HPDE6-E6E7 (cell line): Measurements from ENCODE around the gene CACNB1.

Source experiments
- DNase-seq: peaks from one replicate; pipeline ENCODE4 v3.0.0; 2011; ENCODE audit warnings: missing footprints; ENCODE audit errors: extremely low spot score

Gene CACNB1

DNA sequence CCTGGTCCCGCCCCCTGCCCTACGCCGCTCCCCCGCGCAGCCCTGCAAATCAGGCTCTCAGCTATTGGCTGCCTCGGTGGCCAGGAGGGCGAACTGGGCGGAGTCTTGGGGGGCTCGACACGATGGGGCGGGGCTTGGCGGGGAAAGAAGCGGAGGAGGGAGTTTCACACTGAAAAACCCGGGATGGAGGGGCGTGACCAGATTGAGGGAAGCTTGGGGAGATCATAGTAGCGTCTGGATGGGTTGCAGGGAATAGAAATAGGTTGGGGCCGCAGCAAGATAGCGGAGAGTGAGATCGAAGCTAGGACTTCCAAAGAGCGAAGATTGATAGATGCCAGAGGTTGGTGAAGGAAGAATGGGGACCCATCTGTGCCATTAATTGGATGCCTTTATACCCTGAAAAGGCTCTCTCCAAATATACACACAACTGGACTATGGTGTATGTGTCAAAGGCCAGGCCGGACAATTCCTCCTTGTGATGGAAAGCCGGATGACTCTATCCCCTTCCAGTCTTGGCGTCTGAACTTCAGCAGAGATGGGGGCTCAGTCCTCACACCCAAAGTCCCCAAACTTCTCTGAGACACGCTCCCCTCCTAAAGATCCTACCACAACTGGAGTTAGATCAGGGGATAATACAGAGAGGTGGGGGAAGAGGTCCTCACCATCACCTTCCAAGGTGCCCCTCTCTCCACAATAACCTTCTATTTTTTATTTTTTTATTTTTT lies 28.7 kb upstream of the CACNB1 start:
- DNase-seq, result no peak

DNA sequence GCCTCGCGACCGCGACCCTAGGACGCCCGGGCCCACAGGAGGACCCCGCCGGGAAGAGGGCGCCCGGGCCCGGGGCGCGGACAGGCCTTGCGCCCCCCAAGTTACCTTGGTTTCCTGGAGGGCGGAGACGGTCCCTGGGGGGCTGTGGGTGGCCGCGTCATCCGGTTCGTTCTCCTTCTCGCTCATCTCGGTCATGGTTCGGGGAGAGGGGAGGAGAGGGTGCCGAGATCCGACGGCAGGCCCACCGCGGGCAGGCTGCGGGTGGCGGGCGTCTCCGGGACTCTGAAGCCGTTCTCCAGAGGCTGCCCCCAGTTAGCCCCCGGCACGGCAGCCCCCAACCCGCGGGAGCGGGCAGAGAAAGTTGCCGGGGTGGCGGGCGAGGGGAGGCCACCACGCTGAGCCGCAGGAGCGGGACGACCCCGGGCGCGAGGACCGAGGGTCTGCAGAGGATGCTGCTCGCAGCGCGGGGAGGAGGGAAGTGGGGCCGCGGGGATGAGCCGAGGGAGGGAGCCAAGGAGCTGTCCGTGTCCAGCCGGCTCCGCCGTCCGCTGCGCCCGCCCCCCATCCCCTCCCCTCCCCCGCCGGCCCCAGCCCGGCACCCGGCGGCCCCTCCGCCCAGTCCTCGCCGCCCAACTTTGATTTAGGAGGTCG lies 28.0 kb upstream of the CACNB1 start, which contains the start of gene STAC2:
TSS of gene STAC2 (minus strand) at position 638 of the 651 bp plus-strand sequence. CDS start at position 195, 443 bp downstream.
- DNase-seq, result no peak

DNA sequence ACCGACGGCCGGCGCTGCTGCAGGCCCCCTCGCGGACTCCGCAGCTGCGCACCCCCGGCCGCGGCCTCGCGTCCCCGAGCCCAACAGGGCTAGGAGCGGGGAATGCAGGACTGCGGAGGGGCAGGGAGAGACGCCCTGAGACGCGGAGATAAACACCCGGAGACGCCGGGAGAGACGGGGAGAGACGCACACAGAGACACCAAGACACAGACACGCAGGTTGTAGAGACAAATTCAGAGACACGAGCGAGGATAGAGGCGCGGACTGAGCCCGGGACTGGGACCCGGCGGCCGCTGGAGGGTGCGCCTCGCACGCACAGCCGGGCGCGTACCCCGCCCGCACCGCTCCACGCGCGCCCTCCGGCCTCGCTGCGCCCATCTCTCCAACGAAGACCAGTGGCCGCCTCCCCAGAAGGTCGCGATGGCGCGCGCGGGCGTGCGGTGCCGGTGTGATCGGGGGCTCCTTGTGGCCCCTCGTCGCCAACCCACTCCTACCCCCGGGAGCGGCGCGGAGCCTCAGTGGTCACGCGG lies 27.4 kb upstream of the CACNB1 start:
- DNase-seq, result no peak

DNA sequence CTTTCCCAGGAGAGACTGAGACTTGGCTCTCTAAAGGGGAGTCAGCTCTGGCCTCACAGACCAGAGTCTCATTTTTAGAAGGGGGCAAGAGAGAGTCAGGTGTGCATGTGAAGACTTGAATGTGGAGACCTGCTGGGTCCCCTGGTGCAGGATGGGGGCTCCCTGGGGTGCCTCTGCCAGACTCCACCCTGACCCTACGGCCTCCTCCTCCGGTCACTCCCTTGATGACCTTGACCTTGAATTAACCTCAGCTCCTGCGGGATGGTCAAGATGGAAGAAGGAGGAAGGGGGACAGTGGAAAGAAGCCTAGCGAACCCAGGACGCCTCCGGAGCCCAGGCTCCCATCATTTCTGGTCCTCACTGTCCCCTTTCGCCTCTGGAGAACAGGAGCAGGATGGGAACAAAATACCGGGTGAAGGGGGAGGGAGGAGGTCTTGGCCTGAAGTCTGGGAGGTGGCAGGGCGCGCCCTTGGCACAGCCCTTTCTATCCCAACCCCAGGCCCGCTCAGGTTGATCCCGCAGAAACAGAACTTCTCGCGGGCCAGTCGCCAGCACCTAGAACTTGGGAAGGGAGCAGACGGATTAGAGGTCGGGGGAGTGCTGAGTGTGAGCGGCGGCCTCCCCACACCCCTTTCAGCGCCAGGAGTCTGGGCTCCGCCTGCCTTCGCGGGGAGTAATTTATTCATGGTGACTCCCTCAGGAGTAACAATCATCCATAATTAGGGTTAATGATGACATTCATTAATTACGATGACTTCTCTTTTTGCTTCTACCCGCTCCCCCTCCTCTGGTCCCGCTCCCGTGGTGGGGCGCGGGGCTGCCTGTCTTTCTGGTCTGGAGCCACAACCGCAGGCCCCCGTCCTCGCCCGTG lies 26.7 kb upstream of the CACNB1 start:
- no peak for DNase-seq

DNA sequence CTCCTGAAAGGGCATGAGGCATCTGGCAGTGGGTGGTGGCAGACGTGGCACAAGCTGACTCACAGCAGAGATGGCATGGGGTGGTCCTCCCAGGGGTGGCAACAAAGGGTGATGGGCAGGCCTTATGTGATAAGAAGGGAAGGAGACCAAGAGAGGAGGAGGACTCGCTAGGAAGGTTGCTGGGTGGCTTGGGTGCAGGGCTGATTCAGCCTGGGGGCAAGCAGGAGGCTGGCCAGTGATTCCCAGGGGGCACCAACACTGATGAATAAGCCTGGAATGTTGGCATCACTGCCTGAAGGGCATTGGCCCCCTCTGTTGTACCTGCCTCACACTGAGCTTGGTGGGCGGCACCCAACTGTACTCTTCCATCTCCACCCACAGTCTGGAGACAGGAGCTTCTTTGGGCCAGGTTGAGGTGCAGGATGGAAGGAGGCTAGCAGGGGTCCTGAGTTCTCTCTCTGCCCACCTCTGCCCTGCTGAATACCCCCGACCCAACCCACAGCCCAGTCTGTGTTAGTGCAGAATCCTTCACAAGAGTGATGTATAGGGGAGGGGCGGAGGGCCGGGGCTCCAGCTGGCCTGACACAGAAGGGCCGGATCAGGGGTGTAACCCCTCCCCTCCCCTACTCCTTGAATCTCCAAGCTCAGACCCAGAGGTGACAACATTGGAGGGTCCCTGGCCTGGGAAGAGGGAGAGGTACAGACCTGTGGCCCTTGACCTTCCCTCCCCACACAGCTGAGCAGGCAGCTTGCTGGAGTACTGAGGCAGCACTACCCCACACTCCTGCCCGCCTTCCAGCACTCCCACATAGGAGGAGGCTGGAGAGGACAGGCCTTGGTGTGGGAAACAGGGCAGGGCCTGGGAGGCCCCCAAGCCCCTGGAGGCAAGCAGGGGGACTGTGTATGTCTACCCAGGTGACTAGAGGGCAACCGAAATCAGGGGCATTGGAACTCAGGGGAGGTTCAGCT lies 25.7 kb upstream of the CACNB1 start:
- no peak for DNase-seq

DNA sequence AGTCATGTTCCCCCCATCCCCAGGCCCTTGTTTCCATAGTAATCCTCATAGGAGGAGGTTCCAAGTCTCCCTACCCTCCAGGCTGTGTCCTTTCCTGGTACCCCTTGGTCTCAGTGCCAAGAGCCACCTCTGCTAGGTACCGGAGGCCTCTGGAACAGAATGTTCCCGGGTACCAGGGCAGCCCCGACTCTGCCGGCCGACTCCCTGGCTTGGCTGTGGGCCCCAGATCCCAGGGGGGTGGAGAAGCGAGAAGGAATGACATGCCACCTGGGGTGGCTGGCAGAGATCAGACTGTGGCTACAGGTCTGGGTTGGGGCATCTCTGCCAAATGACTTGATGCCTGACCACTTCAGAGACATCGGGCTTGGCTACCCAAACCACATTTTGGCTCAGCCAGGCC lies 24.7 kb upstream of the CACNB1 start:
- DNase-seq, result no peak

DNA sequence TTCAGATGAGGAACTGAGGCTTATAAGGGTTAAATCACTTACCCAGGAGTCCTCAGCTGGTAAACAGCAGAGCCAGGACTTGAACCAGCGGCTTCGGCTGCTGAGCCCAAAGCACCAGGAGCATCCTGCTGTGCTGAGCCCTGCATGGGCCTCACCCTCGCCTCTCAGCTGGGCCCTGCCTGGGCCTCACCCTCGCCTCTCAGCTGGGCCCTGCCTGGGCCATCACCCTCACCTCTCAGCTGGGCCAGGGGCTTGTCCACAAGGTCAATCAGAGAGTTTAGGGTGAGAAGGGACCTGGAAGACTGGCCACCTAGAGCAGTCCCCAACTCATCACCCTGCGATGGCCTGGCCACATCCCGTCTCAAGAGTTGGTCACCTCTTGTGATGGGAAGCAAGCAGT lies 24.1 kb upstream of the CACNB1 start:
- no peak for DNase-seq

DNA sequence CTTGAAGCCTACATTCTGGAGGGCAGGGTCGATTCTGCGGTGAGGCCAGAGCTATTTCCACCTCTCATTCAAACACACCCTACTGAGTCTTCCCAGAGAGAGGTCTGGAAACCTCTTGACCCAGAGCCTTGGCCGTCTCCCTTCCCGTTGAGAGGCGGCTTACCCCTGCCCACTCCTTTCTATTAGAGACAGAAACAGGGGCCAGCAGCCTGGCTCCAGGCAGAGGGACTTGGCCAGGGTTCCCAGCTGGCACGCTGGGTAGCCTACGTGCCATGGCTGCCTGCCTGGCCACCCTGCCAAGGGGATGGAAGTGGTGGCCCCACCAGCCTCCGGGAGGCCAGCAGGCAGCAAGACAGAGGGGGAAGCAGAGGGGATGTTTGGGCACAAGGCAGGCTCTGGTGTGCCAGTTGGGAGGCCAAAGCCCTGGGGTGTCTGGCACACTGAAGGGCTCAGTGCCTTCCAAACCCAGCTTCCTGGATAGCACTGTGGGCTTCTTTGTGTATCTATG lies 22.2 kb upstream of the CACNB1 start:
- DNase-seq, result no peak

DNA sequence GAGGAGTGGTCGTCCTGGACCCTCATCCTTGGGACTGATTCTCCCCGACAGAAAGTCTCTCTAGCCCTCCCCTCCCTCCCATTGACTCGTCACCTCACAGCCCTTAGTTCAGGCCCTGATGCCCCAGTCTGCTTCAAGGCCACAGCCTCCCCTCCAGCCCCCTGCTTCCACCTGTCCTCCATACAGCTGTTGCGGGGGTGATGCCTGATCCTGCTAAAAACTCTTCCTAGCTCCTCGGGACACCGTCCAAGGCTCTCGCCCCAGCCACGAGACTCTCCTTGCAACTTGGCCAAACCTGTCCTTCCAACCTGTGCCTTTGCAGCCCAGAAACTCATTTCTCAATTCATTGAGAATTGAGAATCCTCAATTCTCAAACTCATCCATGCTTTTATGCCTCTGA lies 21.4 kb upstream of the CACNB1 start:
- no peak for DNase-seq

DNA sequence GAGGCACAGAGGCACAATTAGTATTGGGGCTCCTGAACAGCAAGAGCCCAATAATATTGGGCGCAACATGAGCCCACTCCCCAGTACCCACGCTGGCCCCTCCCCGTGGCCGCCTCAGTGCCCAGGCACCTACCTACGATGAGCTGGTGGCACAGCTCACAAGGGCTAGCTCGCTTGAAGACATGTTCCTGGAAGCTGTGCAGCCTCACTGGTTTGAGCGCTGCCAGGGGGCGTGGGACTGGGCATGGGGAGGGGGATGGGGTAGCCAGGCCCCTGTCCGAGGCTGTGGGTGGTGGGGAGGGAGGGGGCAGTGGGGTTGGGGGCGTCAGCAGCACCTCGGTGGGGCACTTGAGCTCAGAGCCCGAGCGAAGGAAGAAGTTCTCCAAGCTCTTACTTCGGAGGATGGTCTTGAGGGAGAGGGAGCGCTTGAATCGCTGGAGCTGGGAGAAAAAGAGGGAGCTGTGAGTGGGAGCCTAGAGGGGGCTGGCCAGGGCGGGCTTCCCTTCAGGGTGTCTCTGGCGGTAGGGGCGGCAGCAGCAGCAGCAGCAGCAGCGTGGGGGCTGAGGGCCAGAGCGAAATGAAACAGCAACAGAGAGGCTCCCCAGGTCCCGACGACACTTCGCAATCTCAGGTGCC lies 20.4 kb upstream of the CACNB1 start:
- no peak for DNase-seq

DNA sequence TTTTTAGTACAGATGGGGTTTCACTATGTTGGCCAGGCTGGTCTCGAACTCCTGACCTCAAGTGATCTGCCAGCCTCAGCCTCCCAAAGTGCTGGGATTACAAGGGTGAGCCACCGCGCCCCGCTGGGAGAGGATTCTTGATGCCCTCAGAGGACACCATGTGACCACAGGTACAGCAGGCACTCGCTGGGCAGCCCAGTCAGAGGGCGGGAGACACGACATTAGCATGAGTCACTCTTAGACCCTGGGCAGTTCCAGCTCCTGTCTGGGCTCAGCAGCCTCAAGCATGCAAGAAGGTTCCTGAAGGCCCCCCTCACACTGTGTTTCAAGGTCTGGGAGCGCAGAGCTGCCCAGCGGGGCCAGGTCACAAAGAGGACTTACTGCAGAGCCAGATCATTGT lies 16.4 kb upstream of the CACNB1 start:
- no peak for DNase-seq

DNA sequence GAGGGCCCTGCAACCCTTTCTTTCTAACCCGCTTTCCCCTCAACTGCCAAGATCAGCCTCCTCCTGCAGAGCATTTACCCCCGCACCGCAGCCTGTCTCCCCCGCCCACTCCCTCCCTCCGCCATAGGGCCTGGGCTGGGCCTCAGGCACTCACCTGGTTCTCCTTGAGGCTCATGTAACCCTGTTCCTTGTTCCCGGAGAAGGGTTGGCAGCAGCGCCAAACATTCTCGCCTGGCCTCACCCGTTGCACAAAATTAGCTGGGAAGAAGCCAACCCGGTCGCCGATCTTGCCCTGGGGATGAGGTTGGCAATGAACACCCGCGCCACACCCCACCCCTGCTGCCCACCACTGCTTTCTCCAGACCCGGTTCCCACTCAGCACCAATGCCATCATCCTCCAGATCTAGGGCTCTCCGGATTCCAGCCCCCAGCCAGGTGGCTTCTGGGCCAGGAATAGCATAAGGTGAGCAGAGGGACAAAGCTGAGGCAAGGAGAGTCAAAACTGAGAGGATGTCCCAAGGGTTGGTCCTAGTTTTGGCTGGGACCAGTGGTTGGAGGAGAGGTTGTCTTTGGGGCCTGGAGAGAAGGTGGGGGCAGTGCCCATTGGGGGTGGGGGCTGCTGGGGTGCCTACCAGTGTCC lies 15.5 kb upstream of the CACNB1 start:
- no peak for DNase-seq

DNA sequence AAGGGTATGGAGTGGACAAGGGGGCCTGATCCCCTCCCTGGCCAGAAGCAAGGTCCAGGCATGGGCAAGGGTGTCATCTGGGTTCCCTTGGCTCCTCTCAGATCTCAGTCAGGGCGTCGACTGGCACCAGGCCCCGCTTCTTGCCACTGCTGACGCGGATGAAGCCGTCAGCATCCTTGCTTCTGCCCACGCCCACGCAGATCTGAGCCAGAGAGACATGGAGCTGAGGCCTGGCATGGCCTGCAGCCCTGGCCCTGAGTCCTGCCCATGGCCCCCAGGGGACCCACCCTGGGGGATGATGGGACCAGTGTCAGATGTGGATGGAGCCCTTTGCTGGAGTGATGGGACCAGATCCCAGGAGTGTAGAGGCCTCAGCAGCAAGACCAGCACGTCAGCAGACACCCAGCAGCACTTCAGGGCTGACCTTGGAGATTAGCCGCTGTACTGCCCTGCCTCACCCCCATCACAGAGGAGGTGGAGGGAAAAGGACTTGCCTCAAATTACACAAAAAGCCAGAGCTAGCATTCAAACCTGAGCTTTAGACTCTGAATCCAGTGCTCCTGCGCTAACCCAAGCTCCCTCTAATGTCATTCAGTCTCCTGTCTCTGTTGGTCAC lies 14.8 kb upstream of the CACNB1 start:
- no peak for DNase-seq

DNA sequence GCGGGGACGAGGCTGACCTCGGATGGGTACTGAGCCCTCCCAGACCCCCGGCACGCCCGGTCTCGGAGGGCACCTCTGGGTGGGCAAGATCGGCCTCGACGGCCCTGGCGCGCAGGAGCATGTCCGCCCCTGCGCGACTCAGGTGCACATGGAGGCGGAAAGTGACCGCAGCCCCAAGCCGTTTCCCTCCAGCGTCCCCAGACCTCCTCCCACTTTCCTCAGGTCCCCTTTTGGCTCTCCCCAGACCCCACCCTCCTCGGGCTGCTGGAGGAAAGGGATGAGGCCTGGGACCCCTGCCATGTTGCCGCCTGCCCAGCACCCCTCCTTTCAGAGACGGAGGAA lies 12.6 kb upstream of the CACNB1 start:
- no peak for DNase-seq

DNA sequence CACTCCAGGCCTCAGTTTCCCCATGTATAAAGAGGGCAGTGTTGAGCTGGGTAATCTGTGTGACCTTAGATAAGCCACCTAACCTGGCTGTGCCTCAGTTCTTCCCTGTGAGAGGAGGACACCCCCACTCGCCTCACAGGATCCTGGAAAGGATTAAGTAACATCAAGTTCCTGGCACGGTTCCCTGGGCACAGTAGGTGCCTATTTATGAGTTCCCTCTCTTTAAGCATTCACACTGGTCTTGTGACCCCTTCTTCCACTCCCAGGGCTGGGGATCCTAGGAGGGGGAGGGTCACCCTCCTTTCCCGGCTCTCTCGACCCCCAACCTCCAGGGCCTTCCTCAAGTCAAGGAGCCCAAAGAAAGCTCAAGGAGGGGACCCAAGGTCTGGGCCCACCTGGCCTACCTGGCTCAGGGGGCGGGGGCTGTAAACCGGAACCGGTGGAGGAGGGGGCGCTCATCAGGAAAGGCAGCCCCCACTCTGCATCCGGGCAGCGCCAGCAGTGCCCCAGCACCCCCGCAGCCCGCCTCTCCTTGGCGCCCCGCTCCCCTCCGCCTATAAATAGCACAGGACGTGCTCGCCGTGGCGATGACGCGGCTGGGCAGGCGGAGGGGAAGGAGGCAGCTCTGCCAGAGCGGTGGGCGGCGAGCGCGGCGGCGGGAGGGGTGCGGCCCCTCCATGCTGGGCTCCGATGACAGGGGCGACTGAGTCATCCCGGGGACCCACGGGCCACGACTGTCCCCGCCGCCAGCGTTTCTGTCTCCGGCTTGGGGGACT lies 12.0 kb upstream of the CACNB1 start:
- DNase-seq, result no peak

DNA sequence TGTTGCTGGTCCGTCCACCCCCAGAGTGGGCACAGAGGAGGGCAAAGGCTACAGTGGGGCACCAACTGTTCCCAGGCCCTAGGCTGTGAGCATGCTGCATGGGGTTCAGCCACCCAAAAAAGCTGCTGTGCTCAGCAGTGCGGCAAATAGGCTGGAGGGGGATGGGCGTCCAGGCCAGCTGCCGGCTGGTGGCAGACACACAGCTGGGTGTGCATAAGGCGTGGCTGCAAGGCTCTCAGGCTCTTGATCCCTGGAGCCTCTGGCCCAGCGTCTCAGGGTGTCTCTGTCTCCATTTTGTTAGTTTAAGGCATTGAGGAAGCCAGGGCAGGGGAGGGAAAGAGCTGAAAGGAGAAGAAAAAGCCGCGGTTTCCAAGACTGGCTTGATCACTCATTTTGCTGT lies 11.4 kb upstream of the CACNB1 start:
- DNase-seq, result no peak

DNA sequence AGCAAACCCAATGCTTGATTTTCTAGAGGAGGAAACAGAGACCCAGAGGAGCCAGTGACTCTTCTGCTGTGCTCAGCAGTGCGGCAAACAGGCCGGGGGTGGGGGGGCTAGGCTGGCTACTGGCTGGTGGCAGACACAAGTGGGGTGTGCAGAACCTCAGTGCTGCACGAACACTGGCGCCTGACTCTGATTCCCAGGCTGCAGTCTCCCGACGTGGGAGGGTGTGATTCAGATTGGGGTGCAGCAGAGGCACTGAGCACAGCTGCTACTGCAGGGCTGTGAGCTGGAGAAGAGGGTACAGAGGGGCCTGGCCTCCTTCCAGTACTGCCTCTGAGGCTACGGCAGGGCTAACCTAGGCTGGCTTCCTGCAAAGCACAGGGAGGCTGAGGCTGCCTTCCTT lies 10.7 kb upstream of the CACNB1 start:
- no peak for DNase-seq

DNA sequence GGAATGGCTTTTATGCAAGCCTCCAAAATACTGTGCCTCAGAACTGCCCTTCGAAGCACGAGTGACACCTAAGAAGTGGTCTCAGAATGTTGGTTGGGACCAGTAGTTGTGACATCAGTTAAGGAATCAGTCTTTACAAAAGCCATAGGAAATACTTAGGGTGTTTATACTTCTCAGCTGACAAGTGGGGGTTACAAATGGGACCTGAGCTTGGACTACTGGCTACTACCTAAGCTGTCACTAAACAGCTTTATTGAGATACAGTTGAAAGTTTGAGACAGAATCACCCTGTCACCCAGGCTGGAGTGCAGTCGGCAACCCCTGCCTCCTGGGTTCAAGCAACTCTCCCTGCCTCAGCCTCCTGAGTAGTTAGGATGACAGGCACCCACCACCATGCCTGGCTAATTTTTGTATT lies 7.7 kb upstream of the CACNB1 start:
- DNase-seq, result no peak

DNA sequence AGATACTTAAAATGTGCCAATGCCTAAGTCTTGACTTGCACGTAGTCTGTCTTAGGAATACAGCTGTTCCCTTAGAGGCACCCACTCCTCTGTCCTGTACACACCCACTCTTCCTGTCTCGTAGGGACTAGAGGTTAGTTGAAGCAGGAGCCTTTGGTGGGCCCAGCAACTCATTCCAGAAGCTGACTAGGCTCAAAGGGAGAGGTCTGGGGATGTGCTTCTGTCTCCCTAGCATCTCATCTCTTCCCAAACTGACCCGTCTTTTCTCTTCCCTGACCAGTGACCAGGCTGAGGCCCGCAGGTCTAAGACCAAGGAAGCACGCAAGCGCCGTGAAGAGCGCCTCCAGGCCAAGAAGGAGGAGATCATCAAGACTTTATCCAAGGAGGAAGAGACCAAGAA lies 6.8 kb upstream of the CACNB1 start:
- DNase-seq, result no peak
